Duodenal mucosa (tissue), 2 donors: ENCODE measurements around the gene EXOC3L2.

Source experiments
- H3K27ac ChIP-seq: one replicate; pipeline ENCODE4 v1.7.0; 2013; ENCODE audit warnings: low read depth, low read length
- H3K27me3 ChIP-seq, 2 donors: one replicate each; pipeline ENCODE4 v1.7.0; 2013; ENCODE audit warnings: low read length in 2 of 2, control low read depth in 1 of 2; ENCODE audit not compliant: insufficient read depth in 2 of 2, control insufficient read depth in 1 of 2
- H3K36me3 ChIP-seq, 2 donors: one replicate each; pipeline ENCODE4 v1.7.0; 2013; ENCODE audit warnings: low read length in 2 of 2, control low read depth in 1 of 2; ENCODE audit not compliant: insufficient read depth in 2 of 2, control insufficient read depth in 1 of 2
- H3K4me1 ChIP-seq, 2 donors: one replicate each; pipeline ENCODE4 v1.7.0; 2013; ENCODE audit warnings: low read length in 2 of 2, control low read depth in 1 of 2; ENCODE audit not compliant: insufficient read depth in 2 of 2, control insufficient read depth in 1 of 2
- H3K4me3 ChIP-seq, 2 donors: one replicate each; pipeline ENCODE4 v1.7.0; 2013; ENCODE audit warnings: low read length in 2 of 2, low read depth in 1 of 2
- H3K9ac ChIP-seq, 2 donors: one replicate each; pipeline ENCODE4 v1.7.0; 2013; ENCODE audit warnings: low read length in 2 of 2, low read depth in 1 of 2
- H3K9me3 ChIP-seq, 2 donors: one replicate each; pipeline ENCODE4 v1.7.0; 2013; ENCODE audit warnings: low read length in 2 of 2, control low read depth in 1 of 2; ENCODE audit not compliant: control insufficient read depth in 1 of 2

Gene EXOC3L2

GRCh38 chr19:45258862-45259261, 13.7 kb upstream of the EXOC3L2 start:
- Histone ChIP-seq H3K27me3 (no peaks in the 10 kb centered on the region), H3K9me3 (no peaks in the 10 kb centered on the region), H3K4me3 (no peak overlapping the region), H3K4me1 (peaks cover 0 to under 1% of the 10 kb centered on the region in 2 donors), H3K36me3 (no peaks in the 10 kb centered on the region), H3K9ac (no peak overlapping the region), H3K27ac (no peak overlapping the region)

- H3K4me1 ChIP-seq: peaks cover 4 to 16% of the 10 kb centered on the region in 2 donors
- no peaks in the 10 kb centered on the region for H3K9me3 ChIP-seq
- H3K36me3 ChIP-seq: no peaks in the 10 kb centered on the region
- H3K4me3 ChIP-seq: no peak overlapping the region
- H3K27me3 ChIP-seq: no peaks in the 10 kb centered on the region
- no peak overlapping the region for H3K27ac ChIP-seq
- no peak overlapping the region for H3K9ac ChIP-seq
Measured at GRCh38 chr19:45256836-45257235, 11.6 kb upstream of the EXOC3L2 start.

GRCh38 chr19:45255611-45256157, 10.5 kb upstream of the EXOC3L2 start:
- Histone ChIP-seq H3K36me3 (no peaks in the 10 kb centered on the region), H3K4me3 (no peak overlapping the region), H3K27me3 (no peaks in the 10 kb centered on the region), H3K27ac (no peak overlapping the region), H3K9ac (no peak overlapping the region), H3K9me3 (no peaks in the 10 kb centered on the region), H3K4me1 (peaks cover 6 to 19% of the 10 kb centered on the region in 2 donors)

GRCh38 chr19:45254044-45254531, 8.9 kb upstream of the EXOC3L2 start:
- peaks cover 11 to 26% of the 10 kb centered on the region in 2 donors for H3K4me1 ChIP-seq
- no peak overlapping the region for H3K27ac ChIP-seq
- no peaks in the 10 kb centered on the region for H3K9me3 ChIP-seq
- H3K4me3 ChIP-seq: no peak overlapping the region
- no peaks in the 10 kb centered on the region for H3K27me3 ChIP-seq
- H3K36me3 ChIP-seq: no peaks in the 10 kb centered on the region
- H3K9ac ChIP-seq: no peak overlapping the region

GRCh38 chr19:45253396-45254027, 8.3 kb upstream of the EXOC3L2 start:
- H3K36me3 ChIP-seq: no peaks in the 10 kb centered on the region
- no peaks in the 10 kb centered on the region for H3K9me3 ChIP-seq
- no peaks in the 10 kb centered on the region for H3K27me3 ChIP-seq
- H3K4me1 ChIP-seq: peaks cover 11 to 26% of the 10 kb centered on the region in 2 donors
- H3K4me3 ChIP-seq: no peak overlapping the region
- peak overlapping the region in 1 of 2 donors; percentile 3 for H3K9ac ChIP-seq
- no peak overlapping the region for H3K27ac ChIP-seq

GRCh38 chr19:45251452-45252354, 6.5 kb upstream of the EXOC3L2 start:
- no peaks in the 10 kb centered on the region for H3K9me3 ChIP-seq
- no peaks in the 10 kb centered on the region for H3K36me3 ChIP-seq
- H3K4me3 ChIP-seq: peak overlapping the region; percentile 69 to 72
- no peaks in the 10 kb centered on the region for H3K27me3 ChIP-seq
- H3K27ac ChIP-seq: no peak overlapping the region
- peaks cover 11 to 26% of the 10 kb centered on the region in 2 donors for H3K4me1 ChIP-seq
- H3K9ac ChIP-seq: peak overlapping the region; percentile 57 to 66

- Histone ChIP-seq H3K9ac (peak within 1 kb of the TSS; percentile 60 to 70), H3K27ac (no peak within 1 kb of the TSS), H3K4me3 (peak within 1 kb of the TSS; percentile 69 to 81), H3K4me1 (peaks cover 11 to 26% of the 10 kb centered on the region in 2 donors), H3K27me3 (no peaks in the 10 kb centered on the region), H3K36me3 (no peaks in the 10 kb centered on the region), H3K9me3 (no peaks in the 10 kb centered on the region)
Measured at GRCh38 chr19:45250832-45251451, 5.7 kb upstream of the EXOC3L2 start, which contains the start of gene MARK4. TSS of gene MARK4 (plus strand) at chr19:45251271. CDS start at chr19:45251589, 318 bp downstream.

- Histone ChIP-seq H3K4me1 (peaks cover 11 to 26% of the 10 kb centered on the region in 2 donors), H3K36me3 (no peaks in the 10 kb centered on the region), H3K9ac (peak overlapping the region; percentile 60 to 70), H3K9me3 (no peaks in the 10 kb centered on the region), H3K27me3 (no peaks in the 10 kb centered on the region), H3K27ac (no peak overlapping the region), H3K4me3 (peak overlapping the region; percentile 65 to 81)
Measured at GRCh38 chr19:45250216-45250831, 5.1 kb upstream of the EXOC3L2 start.

- peaks cover 11 to 26% of the 10 kb centered on the region in 2 donors for H3K4me1 ChIP-seq
Measured at GRCh38 chr19:45249261-45250033, 4.2 kb upstream of the EXOC3L2 start.

More at GRCh38 chr19:45249261-45250033, 4.2 kb upstream of the EXOC3L2 start:
- Histone ChIP-seq H3K9me3 (no peaks in the 10 kb centered on the region), H3K4me3 (no peak overlapping the region), H3K9ac (no peak overlapping the region), H3K27ac (no peak overlapping the region), H3K27me3 (no peaks in the 10 kb centered on the region), H3K36me3 (no peaks in the 10 kb centered on the region)
